Smooth muscle cell (in vitro differentiated cells): Measurements from ENCODE around the gene HLA-DRB1. TPM values are rescaled to one million over a fixed set of nuclear protein-coding genes. Genes with fewer than 3 reads are reported as not detected.
A peak's percentile ranks its signal among the peaks of the same experiment; 100 is the strongest.

Experiments used
- DNase-seq: peaks from one replicate; lab custom pipeline; 2025; ENCODE audit not compliant: unreplicated experiment; lab: John Stamatoyannopoulos, UW
- H2AFZ ChIP-seq: fragments of 200-600 bp; sonication (generic); 2 replicates; pipeline ENCODE4 v1.6.0; 2016; ENCODE audit warnings: antibody characterized with exemption, low read depth, mild to moderate bottlenecking
- H3F3A ChIP-seq: fragments of 200-600 bp; sonication (generic); 2 replicates; pipeline ENCODE4 v1.6.0; 2017; ENCODE audit warnings: antibody characterized with exemption, low read depth
- H3K27ac ChIP-seq: fragments of 200-600 bp; sonication (generic); 2 replicates; pipeline ENCODE4 v1.5.1; 2016; ENCODE audit warnings: low read depth, mild to moderate bottlenecking
- H3K27me3 ChIP-seq: fragments of 200-600 bp; sonication (generic); 2 replicates; pipeline ENCODE4 v1.6.1; 2016; ENCODE audit warnings: low read depth, mild to moderate bottlenecking
- H3K36me3 ChIP-seq: fragments of 200-600 bp; sonication (generic); 2 replicates; pipeline ENCODE4 v1.5.1; 2016; ENCODE audit warnings: low read depth
- H3K4me1 ChIP-seq: fragments of 200-600 bp; sonication (generic); 2 replicates; pipeline ENCODE4 v1.5.1; 2016; ENCODE audit warnings: low read depth
- H3K4me2 ChIP-seq: fragments of 200-600 bp; sonication (generic); 2 replicates; pipeline ENCODE4 v1.6.0; 2016; ENCODE audit warnings: mild to moderate bottlenecking
- H3K4me3 ChIP-seq: fragments of 200-600 bp; sonication (generic); 2 replicates; pipeline ENCODE4 v1.5.1; 2016; ENCODE audit warnings: mild to moderate bottlenecking
- H3K79me2 ChIP-seq: fragments of 200-600 bp; sonication (generic); 2 replicates; pipeline ENCODE4 v1.6.0; 2016; ENCODE audit warnings: low read depth, mild to moderate bottlenecking
- H3K9ac ChIP-seq: fragments of 200-600 bp; sonication (generic); 2 replicates; pipeline ENCODE4 v1.6.0; 2016; ENCODE audit warnings: low read depth
- H3K9me3 ChIP-seq: fragments of 200-600 bp; sonication (generic); replicated peaks from 2 replicates; pipeline ENCODE4 v1.5.1; 2016; ENCODE audit warnings: low read depth
- H4K20me1 ChIP-seq: fragments of 200-600 bp; sonication (generic); 2 replicates; pipeline ENCODE4 v1.6.0; 2016; ENCODE audit warnings: low read depth
- CTCF ChIP-seq: fragments of 200-600 bp; sonication (generic); IDR thresholded peaks from 2 replicates; pipeline ENCODE4 v1.5.1; 2017; ENCODE audit warnings: borderline replicate concordance, mild to moderate bottlenecking, antibody characterized with exemption; ENCODE audit not compliant: insufficient read depth, poor library complexity, severe bottlenecking
- WGBS: methylation state at CpG from one replicate; pipeline ENCODE4 v1.1.7; 2016; ENCODE audit warnings: low lambda C conversion rate; 5-methylcytosine and 5-hydroxymethylcytosine counted together
- polyA plus RNA-seq: library from polyadenylated mRNA; unstranded; fragments of >200 nt; fragmentation: Nextera tagmentation; extraction: Ambion mirVana; gene quantifications from 2 replicates; pipeline ENCODE4 v1.2.1, GENCODE V29; 2016
- total RNA-seq: library from RNA; depleted of rRNA; stranded (reverse); fragments of >200 nt; gene quantifications from 2 replicates; pipeline ENCODE4 v1.2.3, GENCODE V29; 2014

Gene HLA-DRB1
- total and polyA plus RNA-seq, 2 experiments from 2014 or later, result 28.5 to 32.9 TPM

- Histone ChIP-seq H4K20me1 (no peaks in the 10 kb centered on the region), H3F3A (no peaks in the 10 kb centered on the region), H3K9me3 (no peaks in the 10 kb centered on the region), H3K36me3 (no peaks in the 10 kb centered on the region), H3K27ac (peak overlapping the region; percentile 47), H3K27me3 (no peaks in the 10 kb centered on the region), H3K4me1 (peaks cover 4% of the 10 kb centered on the region), H3K9ac (no peak overlapping the region), H2AFZ (peak overlapping the region; percentile 72), H3K4me3 (no peak overlapping the region), H3K4me2 (peak overlapping the region; percentile 58), H3K79me2 (no peaks in the 10 kb centered on the region)
- TF ChIP-seq CTCF, result no peak
- 35% methylated on average over 6 of the region's 6 CpGs for WGBS
- DNase-seq, result no peak
These were observed 21.1 kb downstream of the HLA-DRB1 start for GRCh38 chr6:32568561-32568960.

DNA sequence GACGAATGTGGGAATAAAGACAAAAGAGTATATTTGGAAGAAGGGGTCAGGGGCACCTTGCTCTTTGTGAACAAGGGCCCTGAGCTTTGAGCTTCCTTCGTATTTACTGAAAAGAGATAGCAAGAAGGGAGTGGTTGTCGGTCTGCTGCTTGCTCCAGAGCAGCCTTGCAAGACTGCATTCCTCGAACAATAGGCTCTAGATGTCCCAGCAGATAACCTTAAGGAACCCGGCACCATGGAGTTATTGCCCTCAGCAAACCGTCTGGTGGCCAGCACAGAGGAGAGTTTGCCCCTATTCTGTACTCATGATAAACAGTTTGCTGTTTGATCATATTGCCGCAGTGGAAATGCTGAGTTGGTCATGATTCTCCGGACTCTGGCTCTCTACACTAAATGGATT, 22.7 kb downstream of the HLA-DRB1 start:
- no peaks in the 10 kb centered on the region for H3K27me3 ChIP-seq
- no peak for DNase-seq
- H3K4me2 ChIP-seq, result no peak overlapping the region
- peaks cover 4% of the 10 kb centered on the region for H3K4me1 ChIP-seq
- H2AFZ ChIP-seq, result no peak overlapping the region
- H3K27ac ChIP-seq, result no peak overlapping the region
- no peak overlapping the region for H3K9ac ChIP-seq
- H3K4me3 ChIP-seq, result no peak overlapping the region
- H3K9me3 ChIP-seq, result no peaks in the 10 kb centered on the region
- no peaks in the 10 kb centered on the region for H4K20me1 ChIP-seq
- H3K36me3 ChIP-seq, result no peaks in the 10 kb centered on the region
- no peaks in the 10 kb centered on the region for H3F3A ChIP-seq
- H3K79me2 ChIP-seq, result no peaks in the 10 kb centered on the region
- WGBS, result 72% methylated on average over 8 of the region's 8 CpGs
- TF ChIP-seq CTCF, result no peak

GRCh38 chr6:32565511-32565910, 24.1 kb downstream of the HLA-DRB1 start:
- WGBS, result 96% methylated on average over 1 of the region's 1 CpG
- H3K36me3 ChIP-seq, result no peaks in the 10 kb centered on the region
- no peak overlapping the region for H3K27ac ChIP-seq
- H3K79me2 ChIP-seq, result no peaks in the 10 kb centered on the region
- H3K4me1 ChIP-seq, result peaks cover 4% of the 10 kb centered on the region
- no peaks in the 10 kb centered on the region for H3F3A ChIP-seq
- no peaks in the 10 kb centered on the region for H3K27me3 ChIP-seq
- H2AFZ ChIP-seq, result no peak overlapping the region
- H3K4me2 ChIP-seq, result no peak overlapping the region
- no peak overlapping the region for H3K9ac ChIP-seq
- H3K9me3 ChIP-seq, result no peaks in the 10 kb centered on the region
- DNase-seq, result no peak
- H4K20me1 ChIP-seq, result no peaks in the 10 kb centered on the region
- no peak for TF ChIP-seq CTCF
- H3K4me3 ChIP-seq, result no peak overlapping the region

DNA sequence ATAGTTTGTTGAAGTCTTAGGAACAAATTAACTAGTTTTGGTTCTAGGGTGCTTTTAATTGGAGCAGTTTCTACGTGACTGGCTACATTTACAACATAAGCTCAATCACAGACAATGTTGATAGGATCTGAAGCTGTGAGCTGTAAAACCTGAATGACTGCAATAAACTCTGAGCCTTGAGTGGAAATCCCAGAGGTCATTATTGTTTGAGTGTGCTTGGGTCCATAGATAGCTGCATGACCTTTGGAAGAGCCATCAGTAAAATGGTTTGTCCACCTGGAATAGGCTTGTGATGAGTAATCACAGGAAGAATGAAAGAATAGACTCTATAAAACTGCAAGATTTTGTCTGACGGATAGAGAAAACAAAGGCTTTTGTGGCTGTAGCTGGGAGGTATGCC, 26.7 kb downstream of the HLA-DRB1 start:
- Histone ChIP-seq H3K4me2 (peak overlapping the region; percentile 6), H3K4me3 (no peak overlapping the region), H3K9ac (peak overlapping the region; percentile 33), H3K4me1 (no peaks in the 10 kb centered on the region), H2AFZ (no peak overlapping the region), H3K27ac (peak overlapping the region; percentile 75), H3K9me3 (no peaks in the 10 kb centered on the region), H3K79me2 (no peaks in the 10 kb centered on the region), H4K20me1 (no peaks in the 10 kb centered on the region), H3K36me3 (no peaks in the 10 kb centered on the region), H3F3A (no peaks in the 10 kb centered on the region), H3K27me3 (no peaks in the 10 kb centered on the region)
- no peak for DNase-seq
- 34% methylated on average over 2 of the region's 2 CpGs for WGBS
- no peak for TF ChIP-seq CTCF
